PFSK-1 (cell line): ENCODE measurements around the gene SCAANT1.

ENCODE experiments used
- FOXP2 ChIP-seq: optimal IDR thresholded peaks from 2 replicates; pipeline ENCODE3; 2011; ENCODE audit warnings: borderline replicate concordance, control low read depth, inconsistent platforms; ENCODE audit not compliant: insufficient read depth; ENCODE audit errors: extremely low read length, extremely low read depth
- POLR2AphosphoS5 ChIP-seq: IDR thresholded peaks from 2 replicates; pipeline ENCODE4 v1.6.1; 2012; ENCODE audit warnings: low read depth, mild to moderate bottlenecking, control low read depth, low read length, moderate library complexity
- REST ChIP-seq, 2 experiments: IDR thresholded peaks; 2 replicates each; pipeline versions ENCODE4 v1.6.1 to v1.8.0; 2011 to 2012; ENCODE audit warnings: low read depth in 2 of 2, low read length in 2 of 2, control low read depth in 1 of 2, inconsistent platforms in 1 of 2, mild to moderate bottlenecking in 1 of 2, moderate library complexity in 1 of 2; ENCODE audit not compliant: insufficient read depth in 1 of 2
- SIN3A ChIP-seq: IDR thresholded peaks from 2 replicates; pipeline ENCODE4 v1.6.1; 2012; ENCODE audit warnings: mild to moderate bottlenecking, low read length, moderate library complexity, borderline replicate concordance; ENCODE audit not compliant: insufficient read depth
- TAF1 ChIP-seq: IDR thresholded peaks from 2 replicates; pipeline ENCODE4 v1.6.1; 2012; ENCODE audit warnings: low read length, control low read depth, borderline replicate concordance; ENCODE audit not compliant: insufficient read depth

SCAANT1 gene

GRCh38 chr3:63874769-63875168 lies 37.4 kb downstream of the SCAANT1 start:
- TF ChIP-seq POLR2AphosphoS5 (no peak), TAF1 (no peak), SIN3A (no peak), FOXP2 (no peak), REST (IDR thresholded peaks at IDR 0.05; ENCODE audit: insufficient read depth in 1 of 2, low read depth in 2 of 2, low read length in 2 of 2) (no peak)

GRCh38 chr3:63872135-63872924 lies 39.9 kb downstream of the SCAANT1 start:
- TF ChIP-seq FOXP2 (no peak), POLR2AphosphoS5 (no peak), TAF1 (no peak), REST (IDR thresholded peaks at IDR 0.05; ENCODE audit: insufficient read depth in 1 of 2, low read depth in 2 of 2, low read length in 2 of 2) (no peak)

GRCh38 chr3:63870615-63871005 lies 41.6 kb downstream of the SCAANT1 start:
- TF ChIP-seq FOXP2, result no peak
- TF ChIP-seq TAF1, result no peak
- no peak for TF ChIP-seq REST (IDR thresholded peaks at IDR 0.05; ENCODE audit: insufficient read depth in 1 of 2, low read depth in 2 of 2, low read length in 2 of 2)
- TF ChIP-seq POLR2AphosphoS5, result no peak
- no peak for TF ChIP-seq SIN3A

- no peak for TF ChIP-seq REST (IDR thresholded peaks at IDR 0.05; ENCODE audit: insufficient read depth in 1 of 2, low read depth in 2 of 2, low read length in 2 of 2)
- TF ChIP-seq TAF1, result no peak
- no peak for TF ChIP-seq SIN3A
- TF ChIP-seq POLR2AphosphoS5, result no peak
- TF ChIP-seq FOXP2, result no peak
Observed at GRCh38 chr3:63869940-63870614, 42.1 kb downstream of the SCAANT1 start.

GRCh38 chr3:63867225-63867624 lies 45.0 kb downstream of the SCAANT1 start:
- TF ChIP-seq POLR2AphosphoS5 (no peak), SIN3A (no peak), TAF1 (no peak), FOXP2 (no peak), REST (IDR thresholded peaks at IDR 0.05; ENCODE audit: insufficient read depth in 1 of 2, low read depth in 2 of 2, low read length in 2 of 2) (no peak)
